Heart left ventricle (tissue), 16 donors: ENCODE results near the gene RFX1. TPM values are rescaled to one million over a fixed set of nuclear protein-coding genes. Genes with fewer than 3 reads are reported as not detected.
A peak's percentile ranks its signal among the peaks of the same experiment; 100 is the strongest.
"Not testable (repeated sequence)": the region's sequence is repeated elsewhere in the genome, so short reads cannot be mapped to it uniquely, and the experiment has no call there.

ENCODE experiments used
- ATAC-seq, 4 donors: fragments of 200-7000 bp; cut with Tn5 transposase; one replicate each; pipeline ENCODE4 v1.9.1; 2020 to 2022; ENCODE audit warnings: moderate library complexity in 4 of 4, mild to moderate bottlenecking in 3 of 4, moderate number of reproducible peaks in 1 of 4
- DNase-seq, 5 donors: peaks; one replicate each; pipeline ENCODE4 v3.0.0-alpha.2; 2020
- H3K27ac ChIP-seq, 12 donors: fragments of 200-600 bp; sonication (generic) in 4 of 12; one replicate each; pipeline versions ENCODE4 v1.5.0 to v1.8.0; 2016 to 2022; ENCODE audit warnings: mild to moderate bottlenecking in 2 of 12
- H3K27me3 ChIP-seq, 9 donors: fragments of 200-600 bp; sonication (generic) in 2 of 9; one replicate each; pipeline versions ENCODE4 v1.5.1 to v1.8.0; 2016 to 2022; ENCODE audit warnings: mild to moderate bottlenecking in 3 of 9
- H3K36me3 ChIP-seq, 9 donors: fragments of 200-600 bp; sonication (generic) in 2 of 9; one replicate each; pipeline versions ENCODE4 v1.5.0 to v1.8.0; 2018 to 2022; ENCODE audit warnings: mild to moderate bottlenecking in 2 of 9
- H3K4me1 ChIP-seq, 12 donors: fragments of 200-600 bp; sonication (generic) in 4 of 12; one replicate each; pipeline versions ENCODE4 v1.5.0 to v1.8.0; 2016 to 2022; ENCODE audit warnings: mild to moderate bottlenecking in 3 of 12
- H3K4me3 ChIP-seq, 12 donors: fragments of 200-600 bp; sonication (generic) in 4 of 12; one replicate each; pipeline versions ENCODE4 v1.5.0 to v1.8.0; 2017 to 2022; ENCODE audit warnings: mild to moderate bottlenecking in 9 of 12, moderate library complexity in 4 of 12
- H3K9me3 ChIP-seq, 12 donors: fragments of 200-600 bp; sonication (generic) in 4 of 12; one replicate each; pipeline versions ENCODE4 v1.5.0 to v1.8.0; 2016 to 2022; ENCODE audit warnings: mild to moderate bottlenecking in 1 of 12
- POLR2A ChIP-seq, 2 donors: fragments of 450-650 bp; IDR thresholded peaks; one replicate each; pipeline ENCODE4 v1.6.1; 2017; ENCODE audit warnings: antibody characterized with exemption in 2 of 2, mild to moderate bottlenecking in 2 of 2, moderate library complexity in 2 of 2
- WGBS, 4 donors: extraction: QIAGEN DNeasy Blood & Tissue Kit in 2 of 4; methylation state at CpG; one replicate each; pipeline versions ENCODE4 v1.1.5 to v1.1.7; 2013 to 2018; 5-methylcytosine and 5-hydroxymethylcytosine counted together
- intact Hi-C, 10 donors: fragments of 100-400 bp; cut with DNase I; formaldehyde crosslinking; loops; one replicate each; pipeline versions ENCODE4 v1.11.1 to v1.14.2; 2022
- polyA plus RNA-seq, 2 donors: library from polyadenylated mRNA; stranded (reverse); fragments of 200-250 nt; gene quantifications; one replicate each; pipeline ENCODE4 v1.2.3, GENCODE V29; 2013
- total RNA-seq, 9 donors: library from RNA; depleted of rRNA in 2 of 9; stranded (reverse); fragments of >200 nt in 2 of 9; fragmentation: NEBNext Ultra II Directional in 3 of 9; extraction: Animal tissue kit (Norgen Biotek cat#: 25700) in 3 of 9; gene quantifications; one replicate each; pipeline versions ENCODE4 v1.1.0 to v1.2.4, GENCODE V29; 2016 to 2023
- TF ChIP-seq, protein P1 (sequence below), 12 donors: fragments of 200-600 bp; sonication (generic) in 4 of 12; IDR thresholded peaks; one replicate each; pipeline versions ENCODE4 v1.5.0 to v1.8.0; 2018 to 2022; ENCODE audit warnings: antibody characterized with exemption in 12 of 12, mild to moderate bottlenecking in 5 of 12
- donor health status: ischemic (EF 13 %, LVEDD 7.1; RV severe dilation, severe dysfunction).
- donor health status: healthy with polysubstance abuse.
- donor health status: DM: no; HTN: yes; CAD: no.
- donor health status: DM: no; HTN: no; CAD: no.
- donor health status: ischemic (EF 25% LVEDD 6.9; RV normal size, moderate dysfunction).
- donor health status: ischemic (EF 25% LVEDD 5.7; RV mildly dilated, moderate dysfunction).
- donor health status: healthy.
- donor health status: DM: yes; HTN: yes; CAD: no.
- donor health status: ischemic (EF 35%, LVEDD 5.7; RV mildly dilated, moderate dysfunction).
- donor health status: nonischemic (EF 11% LVEDD 7.7; RV severe dilation, severe dysfunction).
- donor health status: DM: yes; HTN: yes; CAD: no.
- donor health status: PGD.
- donor health status: ischemic (EF 29% LVEDD 5.4; RV normal size, mild dysfunction).
- donor health status: nonischemic (EF 23%, LVEDD 6.1; RV moderate dilation, normal function).

The RFX1 gene
- total and polyA plus RNA-seq, 11 donors, result 4.0 to 15.4 (median 8.6) TPM

DNA sequence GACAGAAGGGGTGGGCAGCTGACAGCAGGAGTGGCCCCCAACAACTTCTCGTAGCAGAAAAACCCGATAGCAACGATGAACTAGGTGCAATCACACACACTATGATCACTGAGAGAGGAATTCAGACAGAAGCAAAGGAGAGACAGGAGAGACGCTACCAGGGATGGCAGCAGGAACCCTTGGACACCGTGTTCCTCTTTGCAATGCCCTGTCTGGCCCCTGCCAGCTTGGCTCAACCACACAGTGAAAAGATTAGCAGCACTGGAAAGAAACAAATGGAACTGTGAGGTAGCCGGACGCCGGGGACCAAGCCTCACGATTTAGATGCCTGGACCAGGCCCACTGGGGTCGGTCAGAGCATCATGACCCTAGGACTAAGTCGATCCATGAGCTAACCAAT is 30.2 kb downstream of the RFX1 start:
- peaks cover 0 to 41% (median 17%) of the 10 kb centered on the region in 12 donors for H3K4me1 ChIP-seq
- H3K9me3 ChIP-seq, result no peaks in the 10 kb centered on the region
- intact Hi-C loops, result loop anchor here in 1 of 10 donors (1.0 kb wide), 1 partner anchor 24 kb away; the partner anchor contains the start of gene DCAF15
- peak in 1 of 5 donors; percentile 72 for DNase-seq
- H3K4me3 ChIP-seq, result no peak overlapping the region
- peaks cover 0 to 43% (median 32%) of the 10 kb centered on the region in 9 donors for H3K36me3 ChIP-seq
- TF ChIP-seq, protein P1, sequence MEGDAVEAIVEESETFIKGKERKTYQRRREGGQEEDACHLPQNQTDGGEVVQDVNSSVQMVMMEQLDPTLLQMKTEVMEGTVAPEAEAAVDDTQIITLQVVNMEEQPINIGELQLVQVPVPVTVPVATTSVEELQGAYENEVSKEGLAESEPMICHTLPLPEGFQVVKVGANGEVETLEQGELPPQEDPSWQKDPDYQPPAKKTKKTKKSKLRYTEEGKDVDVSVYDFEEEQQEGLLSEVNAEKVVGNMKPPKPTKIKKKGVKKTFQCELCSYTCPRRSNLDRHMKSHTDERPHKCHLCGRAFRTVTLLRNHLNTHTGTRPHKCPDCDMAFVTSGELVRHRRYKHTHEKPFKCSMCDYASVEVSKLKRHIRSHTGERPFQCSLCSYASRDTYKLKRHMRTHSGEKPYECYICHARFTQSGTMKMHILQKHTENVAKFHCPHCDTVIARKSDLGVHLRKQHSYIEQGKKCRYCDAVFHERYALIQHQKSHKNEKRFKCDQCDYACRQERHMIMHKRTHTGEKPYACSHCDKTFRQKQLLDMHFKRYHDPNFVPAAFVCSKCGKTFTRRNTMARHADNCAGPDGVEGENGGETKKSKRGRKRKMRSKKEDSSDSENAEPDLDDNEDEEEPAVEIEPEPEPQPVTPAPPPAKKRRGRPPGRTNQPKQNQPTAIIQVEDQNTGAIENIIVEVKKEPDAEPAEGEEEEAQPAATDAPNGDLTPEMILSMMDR (IDR thresholded peaks at IDR 0.05), result no peak
- TF ChIP-seq POLR2A (IDR thresholded peaks at IDR 0.05), result no peak
- H3K27me3 ChIP-seq, result no peaks in the 10 kb centered on the region
- peak overlapping the region; percentile 32 to 89 (median 78) for H3K27ac ChIP-seq
- 59 to 69% (median 66%) methylated on average over 11 of the region's 11 CpGs for WGBS, 4 donors
- peak; percentile 32 to 63 (median 60) for ATAC-seq

DNA sequence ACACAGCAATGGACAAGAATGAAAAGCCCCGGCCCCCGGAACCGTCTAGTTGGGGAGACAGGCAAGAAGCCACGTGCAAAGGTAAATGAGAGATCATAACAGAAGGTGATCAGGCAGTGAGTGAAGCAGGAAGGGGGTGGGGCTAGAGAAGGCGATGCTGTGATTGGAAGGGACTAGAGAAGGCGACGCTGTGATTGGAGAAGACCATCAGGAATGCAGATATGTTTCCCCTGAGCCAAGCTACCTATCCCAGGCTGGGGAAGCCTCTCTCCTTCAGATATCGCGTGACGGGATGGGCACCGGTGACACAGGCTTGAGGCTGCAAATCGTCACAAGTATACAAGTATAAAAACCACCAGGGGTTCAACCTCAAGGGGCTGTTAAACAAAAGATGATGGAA is 32.0 kb downstream of the RFX1 start:
- Histone ChIP-seq H3K27ac (no peak overlapping the region), H3K36me3 (peaks cover 0 to 61% (median 48%) of the 10 kb centered on the region in 9 donors), H3K4me1 (peaks cover 0 to 33% (median 11%) of the 10 kb centered on the region in 12 donors), H3K4me3 (no peak overlapping the region), H3K9me3 (no peaks in the 10 kb centered on the region), H3K27me3 (no peaks in the 10 kb centered on the region)
- DNase-seq (no peak), ATAC-seq (no peak)
- 66 to 75% (median 73%) methylated on average over 12 of the region's 12 CpGs for WGBS, 4 donors
- TF ChIP-seq POLR2A (IDR thresholded peaks at IDR 0.05), result no peak
- TF ChIP-seq, protein P1 (IDR thresholded peaks at IDR 0.05), result no peak
- intact Hi-C loops, result no loop called here

DNA sequence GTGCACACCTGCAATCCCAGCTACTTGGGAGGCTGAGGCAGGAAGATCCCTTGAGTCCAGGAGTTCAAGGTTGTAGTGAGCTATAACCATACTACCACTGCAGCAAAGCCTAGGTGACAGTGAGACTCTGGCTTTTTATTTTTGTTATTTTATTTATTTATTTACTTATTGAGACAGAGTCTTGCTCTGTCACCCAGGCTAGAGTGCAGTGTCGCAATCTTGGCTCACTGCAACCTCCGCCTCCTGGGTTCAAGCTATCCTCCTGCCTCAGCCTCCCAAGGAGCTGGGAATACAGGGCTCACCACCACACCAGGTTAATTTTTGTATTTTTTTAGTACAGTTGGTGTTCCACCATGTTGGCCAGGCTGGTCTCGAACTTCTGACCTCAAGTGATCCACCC is 32.6 kb downstream of the RFX1 start:
- intact Hi-C loops, H3K9me3 ChIP-seq, H3K27ac ChIP-seq, H3K27me3 ChIP-seq, H3K4me3 ChIP-seq, ATAC-seq, DNase-seq: not testable (repeated sequence)
- Histone ChIP-seq H3K36me3 (peaks cover 0 to 67% (median 54%) of the 10 kb centered on the region in 9 donors), H3K4me1 (peaks cover 0 to 27% (median 9%) of the 10 kb centered on the region in 12 donors)
- WGBS, 4 donors, result 97 to 100% (median 99%) methylated on average over 3 of the region's 3 CpGs

DNA sequence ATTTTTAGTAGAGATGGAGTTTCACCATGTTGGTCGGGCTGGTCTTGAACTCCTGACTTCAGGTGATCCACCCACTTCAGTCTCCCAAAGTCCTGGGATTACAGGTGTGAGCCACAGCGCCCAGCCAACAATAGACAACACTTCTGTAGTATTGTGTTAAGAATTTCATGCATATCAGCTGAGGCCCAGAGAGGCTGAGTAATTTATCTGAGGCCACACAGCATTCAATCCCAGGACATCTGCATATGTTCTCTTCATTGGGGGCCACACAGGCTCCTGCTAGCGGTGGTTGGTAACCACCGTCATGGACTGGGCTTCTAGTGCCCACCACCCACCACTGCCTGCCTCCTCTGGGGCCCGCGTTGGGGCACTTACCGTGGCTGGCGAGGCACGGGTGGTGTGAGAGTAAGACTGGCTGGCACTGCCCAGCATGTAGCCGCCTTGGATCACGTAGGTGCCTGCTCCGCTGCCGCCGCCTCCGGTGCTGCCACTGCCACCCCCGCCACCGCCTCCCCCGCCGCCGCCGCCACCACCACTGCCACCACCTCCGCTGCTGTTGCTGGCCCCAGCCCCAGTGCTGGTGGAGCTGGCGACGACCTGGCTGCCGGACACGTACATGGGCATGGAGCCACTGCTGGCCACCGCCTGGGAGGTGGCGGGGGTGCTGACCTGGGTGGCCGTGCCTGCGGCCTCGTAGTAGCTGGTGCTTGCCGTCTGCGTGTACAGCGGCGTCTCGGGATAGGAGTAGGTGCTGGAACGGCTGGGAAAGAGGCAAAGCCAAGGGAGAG is 33.6 kb downstream of the RFX1 start:
- WGBS, 4 donors, result 92 to 95% (median 95%) methylated on average over 36 to 37 of the region's 37 CpGs
- DNase-seq (no peak), ATAC-seq (no peak)
- Histone ChIP-seq H3K27ac (no peak overlapping the region), H3K36me3 (peaks cover 0 to 76% (median 63%) of the 10 kb centered on the region in 9 donors), H3K4me3 (no peak overlapping the region), H3K27me3 (no peaks in the 10 kb centered on the region), H3K4me1 (peaks cover 0 to 18% (median 2%) of the 10 kb centered on the region in 12 donors), H3K9me3 (no peaks in the 10 kb centered on the region)
- TF ChIP-seq, protein P1 (IDR thresholded peaks at IDR 0.05), result no peak
- TF ChIP-seq POLR2A (IDR thresholded peaks at IDR 0.05), result no peak
- intact Hi-C loops, result no loop called here

DNA sequence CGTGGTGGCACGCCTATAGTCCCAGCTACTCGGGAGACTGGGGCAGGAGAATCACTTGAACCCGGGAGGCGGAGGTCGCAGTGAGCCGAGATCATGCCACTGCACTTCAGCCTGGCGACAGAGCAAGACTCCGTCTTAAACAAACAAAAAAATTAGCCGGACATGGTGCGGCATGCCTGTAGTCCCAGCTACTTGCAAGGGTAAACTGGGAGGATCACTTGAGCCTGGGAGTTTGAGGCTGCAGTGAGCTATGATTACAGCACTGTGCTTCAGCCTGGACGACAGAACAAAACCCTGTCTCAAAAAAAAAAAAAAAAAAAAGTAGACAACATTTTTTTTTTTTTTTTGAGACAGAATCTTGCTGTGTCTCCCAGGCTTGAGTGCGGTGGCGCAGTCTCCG is 34.3 kb downstream of the RFX1 start:
- intact Hi-C loops, H3K4me3 ChIP-seq, H3K27ac ChIP-seq, DNase-seq, H3K9me3 ChIP-seq, H3K27me3 ChIP-seq, ATAC-seq: not testable (repeated sequence)
- Histone ChIP-seq H3K4me1 (peaks cover 0 to 18% (median 2%) of the 10 kb centered on the region in 12 donors), H3K36me3 (peaks cover 0 to 83% (median 70%) of the 10 kb centered on the region in 9 donors)
- WGBS, 4 donors, result 88 to 91% (median 89%) methylated on average over 15 of the region's 15 CpGs
